ENCODE measurements around the gene GRAMD1A.
"Not testable (repeated sequence)": the region's sequence is repeated elsewhere in the genome, so short reads cannot be mapped to it uniquely, and the experiment has no call there.

Gene GRAMD1A

DNA sequence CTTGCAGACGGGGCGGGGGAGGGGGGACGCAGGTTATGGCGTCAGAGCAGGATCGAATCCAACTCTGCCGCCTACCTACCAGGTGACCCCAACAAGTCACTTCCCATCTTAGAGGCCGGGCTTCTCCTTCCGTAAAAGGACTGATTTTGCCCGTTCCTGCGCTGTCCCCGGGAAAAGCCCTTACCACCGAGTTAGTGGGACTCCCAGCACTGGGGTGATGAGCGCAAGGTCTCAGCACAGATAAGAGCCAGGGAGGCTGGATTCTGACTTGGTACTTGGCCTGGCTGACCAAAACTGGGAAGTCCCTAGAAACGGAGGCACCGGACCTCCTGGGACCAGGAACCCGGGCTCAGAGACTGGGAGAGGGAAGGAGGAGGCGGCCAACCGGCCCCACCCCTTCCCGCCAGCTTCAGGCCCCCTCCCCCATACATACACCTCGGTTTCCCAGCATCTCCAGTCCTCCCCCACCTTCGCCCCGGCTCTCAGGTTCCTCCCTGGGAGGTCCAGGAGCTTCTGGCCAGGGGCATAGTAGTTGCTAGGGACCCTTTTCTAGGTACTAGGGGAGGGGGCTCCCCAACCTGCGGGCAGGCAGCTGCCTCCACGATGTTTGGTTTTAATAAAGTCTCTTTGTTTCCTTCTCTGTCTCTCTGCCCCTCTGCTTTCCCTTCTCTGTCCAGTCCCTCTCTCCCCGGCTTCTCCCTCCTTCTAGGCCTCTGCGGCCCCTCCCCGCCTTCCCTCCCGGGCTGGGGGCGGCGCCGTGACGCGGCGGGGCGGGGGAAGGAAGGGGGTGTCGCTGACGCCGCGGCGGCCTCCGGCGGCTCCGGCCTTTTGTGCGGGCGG is at the start of gene GRAMD1A:
TSS of gene GRAMD1A (plus strand) at position 826 of the 840 bp plus-strand sequence. CDS start 156 bp downstream, outside the sequence.
- DNase-seq, result peak; percentile 69

DNA sequence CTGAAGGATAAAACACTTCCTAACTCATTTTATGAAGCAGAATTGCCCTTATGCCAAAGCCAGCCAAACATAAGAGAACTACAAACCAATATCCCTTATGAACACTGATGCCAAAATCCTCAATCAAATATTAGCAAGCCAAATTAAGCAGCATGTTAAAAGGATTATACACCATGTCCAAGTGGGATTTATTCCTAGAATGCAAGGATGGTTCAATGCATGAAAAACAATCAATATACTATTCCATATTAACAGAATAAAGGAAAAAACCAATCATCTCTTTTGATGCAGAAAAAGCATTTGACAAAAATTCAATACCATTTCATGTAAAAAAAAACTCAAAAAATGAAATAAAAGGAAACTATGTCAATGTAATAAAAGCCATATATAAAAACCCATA is 47.0 kb upstream of the GRAMD1A start:
- no peak for DNase-seq

DNA sequence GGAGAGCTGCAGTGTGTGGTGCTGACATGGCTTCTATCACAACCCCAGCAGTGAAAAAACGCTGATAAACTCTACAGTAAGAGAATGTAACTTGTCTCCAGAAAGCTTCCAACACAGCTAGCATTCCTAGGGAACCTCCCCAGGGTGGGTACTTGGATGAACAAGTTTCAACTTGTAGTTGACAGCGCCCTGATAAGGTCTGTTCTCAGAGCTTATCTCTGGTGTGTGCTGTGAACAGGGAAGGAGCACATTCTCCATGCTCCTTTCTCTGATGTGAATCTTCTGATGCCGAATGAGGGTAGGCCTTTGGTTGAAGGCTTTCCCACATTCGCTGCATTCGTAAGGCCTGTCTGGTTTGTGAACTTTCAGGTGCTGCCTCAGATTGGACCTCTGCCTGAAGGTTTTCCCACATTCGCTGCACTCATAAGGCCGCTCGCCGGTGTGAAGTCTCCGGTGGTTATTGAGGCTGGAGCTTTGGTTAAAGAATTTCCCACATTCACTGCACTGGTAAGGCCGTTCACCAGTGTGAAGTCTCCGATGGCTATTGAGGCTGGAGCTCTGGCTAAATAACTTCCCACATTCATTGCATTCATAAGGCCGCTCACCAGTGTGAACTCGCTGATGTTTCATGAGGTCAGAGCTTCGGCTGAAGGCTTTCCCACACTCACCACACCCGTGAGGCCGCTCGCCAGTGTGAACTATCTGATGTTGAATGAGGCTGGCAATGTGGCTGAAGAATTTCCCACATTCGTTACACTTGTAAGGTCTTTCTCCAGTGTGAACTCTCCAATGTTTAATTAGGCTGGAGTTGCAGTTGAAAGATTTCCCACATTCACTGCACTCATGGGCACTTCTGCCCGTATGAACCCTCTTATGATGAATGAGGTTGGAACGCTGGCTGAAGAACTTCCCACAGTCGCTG is 42.0 kb upstream of the GRAMD1A start:
- DNase-seq, result no peak

DNA sequence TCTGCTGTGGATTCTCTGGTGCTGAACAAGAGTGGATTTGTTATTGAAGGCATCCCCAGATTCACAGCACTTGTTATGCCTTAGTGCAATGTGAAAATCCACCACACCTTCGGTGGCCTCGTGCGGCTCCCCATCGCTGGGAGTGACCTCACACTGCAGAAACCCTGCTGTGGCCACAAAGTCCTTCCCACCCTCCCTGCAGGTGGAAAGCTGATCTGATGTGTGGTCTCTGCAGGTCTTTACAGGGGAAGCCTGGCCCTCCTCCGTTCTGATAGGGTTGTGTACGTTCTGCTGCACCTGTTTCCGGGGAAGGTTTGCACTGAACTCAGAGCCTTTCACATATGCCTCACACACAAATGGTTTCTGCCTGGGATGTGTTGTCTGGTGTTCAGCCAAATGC is 41.1 kb upstream of the GRAMD1A start:
- no peak for DNase-seq

DNA sequence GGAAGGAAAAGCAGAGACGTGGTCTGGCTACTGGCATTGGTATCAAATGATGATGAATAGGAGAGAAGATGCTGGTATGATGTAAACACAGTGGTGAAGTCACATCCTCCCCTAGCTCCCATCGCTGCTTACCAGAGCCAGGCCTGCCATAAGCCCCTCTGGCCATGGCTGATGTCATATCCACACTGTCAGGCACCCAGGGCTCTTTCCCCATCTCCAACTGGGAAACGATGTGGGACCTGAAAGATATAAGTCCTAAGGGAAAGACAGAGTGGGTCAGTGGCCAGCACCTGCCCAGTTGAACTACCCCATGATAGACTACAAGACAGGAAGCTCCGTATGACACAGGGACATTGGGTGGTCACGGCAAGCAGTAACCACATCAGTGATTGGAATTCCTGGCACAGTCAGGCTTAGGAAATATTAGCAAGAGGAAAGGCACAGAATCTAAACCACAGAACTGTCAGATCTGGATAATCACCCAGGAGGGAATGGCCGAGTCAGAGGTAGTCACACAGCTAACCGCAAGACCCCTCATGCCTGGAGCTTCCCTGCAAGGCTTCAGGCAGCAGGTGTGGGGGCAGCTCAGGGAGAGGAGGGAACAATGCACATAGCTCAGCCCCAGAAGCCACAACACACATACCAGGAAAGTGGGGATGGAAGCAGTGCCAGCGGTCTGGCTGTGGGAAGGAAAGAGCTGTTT is 39.9 kb upstream of the GRAMD1A start:
- no peak for DNase-seq

DNA sequence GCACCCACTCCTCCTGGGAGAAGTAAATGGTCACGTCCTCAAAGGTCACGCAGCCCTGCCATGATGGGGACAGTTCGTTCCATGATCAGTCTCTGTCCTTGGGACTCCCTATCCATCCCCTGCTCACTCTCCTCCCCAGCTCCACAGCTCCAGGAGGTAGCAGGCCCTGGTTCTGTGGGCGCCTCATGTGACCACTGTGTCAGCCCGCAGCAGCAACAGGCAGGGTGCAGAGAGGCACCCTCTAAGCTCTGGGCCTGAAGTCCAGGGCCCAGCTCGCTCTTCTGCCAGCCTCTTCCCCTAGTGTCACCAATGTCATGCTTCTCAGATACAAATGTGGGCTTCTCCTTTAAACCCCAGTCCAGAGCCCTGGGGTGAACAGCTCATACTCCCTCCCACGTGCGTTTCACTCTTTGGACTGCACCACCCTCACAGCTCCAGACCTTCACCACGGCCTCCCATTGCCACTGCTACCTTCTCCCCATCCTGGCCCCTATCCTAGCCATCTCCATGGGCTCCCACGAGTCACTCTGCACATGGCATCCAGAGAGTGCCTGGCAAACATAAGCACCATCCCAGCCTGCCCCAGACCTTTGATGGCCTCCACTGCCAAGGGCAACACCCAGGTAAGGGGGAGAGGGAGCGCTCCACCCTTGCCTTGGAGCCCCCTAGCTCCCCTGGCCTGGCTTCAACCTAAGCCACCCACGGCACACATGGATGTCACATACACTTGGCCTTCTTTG is 39.0 kb upstream of the GRAMD1A start:
- DNase-seq, result no peak

DNA sequence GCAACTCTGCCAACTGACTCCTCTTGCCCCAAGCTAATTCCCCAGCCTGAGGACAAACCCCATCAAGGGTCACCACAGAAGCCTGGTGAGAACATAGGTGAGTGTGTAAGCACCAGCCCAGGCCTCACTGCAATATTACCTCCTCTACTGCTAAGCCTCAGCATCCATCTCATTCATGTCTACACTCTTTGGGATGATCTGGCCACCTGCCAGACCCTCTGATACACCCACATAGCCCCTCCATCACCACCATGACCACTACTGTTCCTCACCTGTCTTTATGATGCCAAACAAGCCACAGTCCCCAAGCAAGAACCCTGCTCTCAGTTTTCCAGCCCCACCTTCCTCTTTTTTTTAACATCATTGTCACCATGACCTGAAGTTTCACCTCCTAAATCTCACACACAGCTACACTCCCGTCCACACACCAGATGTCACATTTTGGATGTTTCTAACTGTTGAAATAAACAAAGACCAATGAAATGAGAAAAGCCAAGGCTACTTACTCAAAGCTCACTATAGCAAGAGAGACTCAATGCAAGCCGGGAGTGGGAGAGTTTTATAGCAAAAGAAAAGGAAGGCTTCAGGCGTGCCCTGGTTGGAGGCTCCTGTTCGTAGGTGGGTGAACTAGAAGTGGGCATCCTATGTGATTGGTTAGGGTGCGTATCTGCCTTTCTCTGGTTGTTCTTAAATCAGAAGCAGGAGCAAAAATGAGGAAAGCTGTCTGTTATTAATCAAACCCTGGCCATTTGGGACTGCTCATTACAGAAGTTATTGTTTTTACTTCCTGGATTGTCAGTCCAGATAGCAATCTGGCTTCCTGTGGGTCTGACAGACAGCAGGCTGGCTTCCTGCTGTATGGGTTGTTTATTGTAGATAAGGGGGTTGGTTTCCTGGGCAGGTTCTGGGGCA is 38.1 kb upstream of the GRAMD1A start:
- DNase-seq, result no peak

DNA sequence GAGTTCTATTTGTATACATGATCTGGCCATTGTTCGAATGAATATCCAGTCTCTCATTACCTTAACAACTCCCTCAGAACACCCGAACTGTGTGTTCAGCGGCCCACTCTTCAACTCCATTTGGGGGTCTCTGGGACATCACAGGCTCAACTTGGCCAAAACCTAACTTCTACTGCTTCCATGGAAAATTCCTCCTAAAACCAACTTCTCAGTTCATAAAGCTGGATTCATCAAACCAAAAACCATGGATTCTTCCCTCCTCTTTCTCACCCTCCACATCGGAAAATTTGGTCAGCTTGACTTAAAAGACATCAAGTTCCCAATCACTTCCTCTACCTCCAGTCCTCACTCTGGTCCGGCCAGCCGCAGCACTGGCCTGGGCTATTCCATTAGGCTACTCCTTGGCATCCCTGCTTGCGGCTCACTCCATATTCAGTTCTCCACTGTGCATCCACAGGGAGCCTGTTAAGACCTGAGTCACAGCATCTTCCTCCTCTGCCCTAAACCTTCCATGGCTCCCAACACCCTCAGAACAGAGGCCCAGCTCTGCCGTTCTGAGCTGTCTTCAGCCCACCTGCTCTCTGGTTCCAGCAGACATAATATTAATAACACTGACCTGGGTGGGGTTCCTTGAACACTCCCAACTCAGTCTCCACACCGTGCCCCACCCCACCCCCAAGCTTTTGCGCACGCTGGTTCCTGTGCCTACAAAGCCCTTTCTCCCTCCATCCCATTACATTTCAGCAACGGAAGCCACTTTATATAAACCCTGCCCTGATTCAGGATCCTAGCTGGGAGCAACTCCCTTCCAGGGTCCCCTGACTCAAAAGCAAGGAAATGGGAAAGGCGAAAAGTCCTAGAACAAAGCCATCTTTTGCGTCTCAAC is 37.2 kb upstream of the GRAMD1A start:
- DNase-seq, result no peak

DNA sequence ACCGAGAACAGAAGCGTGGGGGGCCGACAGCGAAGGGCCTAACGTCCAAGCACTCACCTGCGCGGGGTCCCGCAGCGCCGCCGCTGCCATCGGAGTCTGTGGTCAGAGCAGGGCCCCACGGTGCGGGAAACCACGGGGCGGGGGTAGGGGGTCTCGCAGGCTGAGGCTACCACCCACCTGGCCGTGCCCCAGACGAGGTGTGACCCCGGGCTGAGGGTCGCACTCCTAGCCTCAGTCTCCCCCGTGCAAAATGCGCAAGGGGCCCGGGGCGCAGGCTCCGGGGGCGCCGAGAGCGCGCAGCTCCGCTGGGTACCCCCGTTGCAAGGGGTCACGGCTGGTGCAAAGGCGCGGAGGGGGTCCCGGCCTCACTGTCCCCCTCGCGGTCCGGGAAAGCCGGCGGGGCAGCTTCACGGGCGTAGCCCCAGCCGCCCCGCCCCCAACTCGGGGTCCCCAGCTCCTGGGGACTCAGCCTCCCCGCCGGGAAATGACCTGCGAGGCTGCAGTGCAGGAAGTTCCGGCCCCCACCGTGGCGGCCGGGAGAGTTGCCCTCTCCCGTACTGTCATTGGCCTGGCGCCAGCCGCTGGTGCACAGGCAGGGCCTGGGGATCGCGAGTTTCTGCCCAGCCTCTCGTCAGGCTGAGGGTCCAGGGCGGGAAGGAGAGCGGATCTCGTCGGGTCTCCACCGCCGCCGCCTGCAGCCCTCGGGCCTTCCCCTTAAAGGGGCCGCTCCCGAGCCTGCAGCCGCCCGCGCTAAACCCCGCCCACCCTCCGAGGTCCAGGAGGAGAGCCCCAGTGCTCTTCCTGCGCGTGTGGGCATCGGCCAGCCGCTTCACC is 36.3 kb upstream of the GRAMD1A start, which contains the start of gene ZNF792:
TSS of gene ZNF792 (minus strand) at position 657 of the 834 bp plus-strand sequence. CDS start at position 90, 567 bp downstream.
- DNase-seq, result peak; percentile 28

DNA sequence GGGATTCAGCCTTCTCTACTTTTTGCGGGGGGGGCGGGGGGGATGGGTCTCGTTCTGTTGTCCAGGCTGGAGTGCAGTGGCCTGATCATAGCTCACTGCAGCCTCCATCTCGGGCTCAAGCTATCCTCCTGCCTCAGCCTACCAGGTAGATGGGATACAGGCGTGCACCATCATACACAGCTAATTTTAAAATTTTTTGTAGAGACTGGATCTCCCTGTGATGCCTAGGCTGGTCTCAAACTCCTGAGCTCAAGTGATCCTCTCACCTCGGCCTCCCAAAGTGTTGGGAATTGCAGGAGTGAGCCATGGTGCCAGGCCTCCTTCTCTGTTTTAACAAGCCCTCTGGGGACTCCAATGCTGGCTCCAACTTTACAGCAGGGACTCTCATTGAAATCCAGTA is 35.5 kb upstream of the GRAMD1A start:
- DNase-seq, result no peak

DNA sequence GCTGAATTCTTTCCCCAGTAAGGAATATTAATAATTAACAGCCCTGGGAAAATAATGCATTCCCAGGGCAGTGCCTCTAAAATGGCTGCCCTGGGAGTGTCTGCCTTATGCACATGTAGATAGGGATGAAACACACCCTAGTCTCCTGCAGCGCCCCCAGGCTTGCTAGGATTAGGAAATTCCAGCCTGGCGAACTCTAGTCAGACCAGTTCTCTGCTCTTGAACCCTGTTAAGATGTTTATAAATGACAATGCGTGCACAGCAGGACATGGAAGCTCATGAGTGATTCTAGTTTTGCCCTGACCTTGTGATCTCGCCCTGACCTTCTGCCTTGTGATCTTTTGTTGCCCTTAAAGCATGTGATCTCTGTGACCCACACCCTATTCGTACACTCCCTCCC is 34.6 kb upstream of the GRAMD1A start:
- not testable (repeated sequence) for DNase-seq

DNA sequence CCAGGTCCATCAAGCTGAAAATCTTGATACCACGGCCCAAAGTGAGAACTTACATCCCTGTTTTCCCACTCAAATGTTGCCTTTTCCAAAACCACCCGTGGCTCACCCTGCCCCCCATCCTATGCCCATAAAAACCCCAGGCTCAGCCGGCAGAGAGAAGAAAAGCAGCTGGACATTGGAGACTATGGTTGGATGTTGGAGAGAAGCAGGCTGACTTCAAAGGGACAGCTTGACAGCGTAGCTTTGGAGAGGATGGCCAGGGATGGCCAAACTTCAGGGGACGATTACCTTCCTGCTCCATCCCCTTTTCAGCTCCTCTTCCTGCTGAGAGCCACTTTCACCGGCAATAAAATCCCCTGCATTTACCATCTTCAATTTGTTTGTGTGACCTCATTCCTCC is 32.6 kb upstream of the GRAMD1A start:
- no peak for DNase-seq

DNA sequence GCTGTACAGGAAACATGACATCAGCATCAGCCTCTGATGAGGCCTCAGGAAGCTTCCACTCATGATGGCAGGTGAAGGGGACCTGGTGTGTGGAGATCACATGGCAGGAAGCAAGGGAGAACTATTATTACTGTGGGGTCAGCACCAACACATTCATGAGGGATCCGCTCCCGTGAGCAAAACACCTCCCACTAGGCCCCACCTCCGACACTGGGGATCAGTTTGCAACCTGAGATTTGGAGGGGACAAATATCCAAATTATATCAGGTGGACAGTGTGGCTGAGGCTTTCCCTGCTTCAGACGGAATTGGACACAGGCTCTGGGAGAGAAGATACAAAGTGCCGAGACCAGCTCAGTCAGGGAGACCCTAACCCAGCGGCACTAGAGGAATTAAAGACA is 30.4 kb upstream of the GRAMD1A start:
- DNase-seq, result no peak

DNA sequence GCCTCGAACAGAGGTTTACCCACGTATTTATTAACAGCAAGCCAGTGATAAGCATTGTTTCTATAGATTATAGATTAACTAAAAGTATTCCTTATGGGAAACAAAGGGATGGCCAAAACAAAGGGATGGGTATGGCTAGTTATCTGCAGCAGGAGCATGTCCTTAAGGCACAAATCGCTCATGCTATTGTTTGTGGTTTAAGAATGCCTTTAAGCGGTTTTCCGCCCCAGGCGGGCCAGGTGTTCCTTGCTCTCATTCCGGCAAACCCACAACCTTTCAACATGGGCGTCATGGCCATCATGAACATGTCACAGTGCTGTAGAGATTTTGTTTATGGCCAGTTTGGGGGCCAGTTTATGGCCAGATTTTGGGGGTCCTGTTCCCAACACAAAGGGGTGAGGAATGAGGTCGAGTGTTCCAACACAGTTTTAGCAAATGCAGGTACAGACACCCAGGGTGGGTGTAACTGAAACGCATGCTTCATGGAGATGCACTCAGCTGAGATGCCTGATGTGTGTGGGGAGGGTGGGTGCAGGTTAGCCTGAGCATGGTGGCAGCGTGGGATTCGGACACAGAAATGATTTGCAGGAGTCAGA is 29.8 kb upstream of the GRAMD1A start:
- not testable (repeated sequence) for DNase-seq

DNA sequence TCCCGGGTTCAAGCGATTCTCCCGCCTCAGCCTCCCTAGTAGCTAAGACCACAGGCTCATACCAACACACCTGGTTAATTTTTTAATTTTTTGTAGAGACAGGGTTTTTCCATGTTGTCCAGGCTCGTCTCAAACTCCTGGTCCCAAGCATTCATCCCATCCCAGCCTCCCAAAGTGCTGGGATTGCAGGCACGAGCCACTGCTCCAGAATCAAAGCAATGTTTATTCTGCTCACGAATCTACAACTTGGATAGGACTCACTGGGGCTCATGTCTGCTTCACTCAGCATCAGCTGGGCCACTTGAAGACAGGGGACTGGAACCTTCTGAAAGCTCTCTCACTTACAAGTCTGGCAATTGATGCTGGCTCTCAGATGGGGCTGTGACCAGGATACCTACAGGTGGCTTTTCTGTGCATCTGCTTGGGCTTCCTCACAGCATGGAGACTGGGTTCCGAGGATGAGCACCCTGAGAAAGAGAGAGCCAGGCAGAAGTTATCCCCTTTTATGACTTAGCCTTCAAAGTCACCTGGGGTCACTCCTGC is 27.9 kb upstream of the GRAMD1A start:
- DNase-seq, result no peak

DNA sequence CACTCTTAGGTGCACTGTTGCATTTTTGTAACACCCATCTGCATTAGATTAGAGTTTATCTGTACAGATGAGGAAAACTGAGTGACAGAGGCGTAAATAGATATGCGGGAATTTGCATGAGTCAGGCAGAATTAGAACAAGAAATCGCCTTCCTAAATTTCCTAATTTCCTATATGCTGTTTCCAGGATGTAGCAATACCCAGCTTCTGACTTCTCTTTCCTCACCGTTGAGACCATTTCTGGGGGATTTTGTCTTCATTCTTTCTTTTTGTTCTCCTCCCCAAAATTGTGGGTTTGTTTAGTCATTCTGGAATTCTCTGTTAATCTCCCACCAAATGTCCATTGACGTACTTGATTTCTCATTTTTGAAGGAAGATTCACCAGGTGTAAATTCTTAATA is 25.5 kb upstream of the GRAMD1A start:
- no peak for DNase-seq

DNA sequence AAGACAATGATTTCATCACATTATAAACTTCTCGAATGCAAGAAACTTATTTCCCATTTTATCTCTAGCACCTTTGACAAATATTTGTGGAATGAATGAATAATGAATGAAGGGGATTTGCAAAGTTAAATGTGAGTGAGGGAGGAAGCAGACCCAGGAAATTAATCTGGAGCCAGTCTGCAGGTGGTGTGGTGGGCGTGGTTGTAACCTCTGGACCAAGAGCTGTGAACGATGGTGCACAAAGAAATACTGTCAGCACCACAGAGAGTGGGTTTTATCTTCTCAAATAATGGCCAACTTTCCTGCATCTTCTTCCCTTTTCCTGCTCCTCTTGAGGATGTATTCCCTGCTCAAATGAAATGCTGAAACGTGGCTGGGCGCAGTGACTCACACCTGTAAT is 25.1 kb upstream of the GRAMD1A start:
- no peak for DNase-seq

DNA sequence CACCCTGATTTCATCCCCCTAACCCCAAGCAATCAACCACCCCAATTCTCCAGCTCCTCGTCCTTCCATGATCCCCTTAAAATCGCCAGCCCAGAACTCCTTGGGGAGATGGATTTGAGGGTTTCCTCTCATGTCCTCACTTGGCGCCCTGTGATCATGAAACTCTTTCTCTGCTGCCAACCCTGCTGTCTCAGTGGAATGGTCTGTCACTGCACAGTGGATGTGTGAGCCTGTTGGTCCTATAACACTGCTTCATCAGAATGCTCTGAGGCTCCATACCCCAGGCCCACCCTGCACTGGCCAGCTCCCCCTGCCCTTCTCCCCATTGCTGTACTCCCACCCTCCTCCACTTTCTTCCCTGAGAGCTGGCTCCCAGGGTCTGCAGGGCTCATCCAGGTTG is 23.5 kb upstream of the GRAMD1A start:
- no peak for DNase-seq
